Subcutaneous adipose tissue (tissue), 4 donors: ENCODE results near the gene TNFSF13. TPM values are rescaled to one million over a fixed set of nuclear protein-coding genes. Genes with fewer than 3 reads are reported as not detected.

Experiments
- total RNA-seq, 4 donors: library from RNA; depleted of rRNA; stranded (reverse); fragments of >200 nt; gene quantifications; one replicate each; pipeline ENCODE4 v1.1.0, GENCODE V29; 2016
- TF ChIP-seq, protein P1 (sequence below): fragments of 450-650 bp; IDR thresholded peaks from one replicate; pipeline ENCODE4 v1.5.1; 2016; ENCODE audit warnings: low read depth, mild to moderate bottlenecking, control low read depth, antibody characterized with exemption, moderate library complexity

Gene TNFSF13
- total RNA-seq, 4 donors from 2014 or later: 22.8 to 69.5 (median 53.1) TPM

DNA sequence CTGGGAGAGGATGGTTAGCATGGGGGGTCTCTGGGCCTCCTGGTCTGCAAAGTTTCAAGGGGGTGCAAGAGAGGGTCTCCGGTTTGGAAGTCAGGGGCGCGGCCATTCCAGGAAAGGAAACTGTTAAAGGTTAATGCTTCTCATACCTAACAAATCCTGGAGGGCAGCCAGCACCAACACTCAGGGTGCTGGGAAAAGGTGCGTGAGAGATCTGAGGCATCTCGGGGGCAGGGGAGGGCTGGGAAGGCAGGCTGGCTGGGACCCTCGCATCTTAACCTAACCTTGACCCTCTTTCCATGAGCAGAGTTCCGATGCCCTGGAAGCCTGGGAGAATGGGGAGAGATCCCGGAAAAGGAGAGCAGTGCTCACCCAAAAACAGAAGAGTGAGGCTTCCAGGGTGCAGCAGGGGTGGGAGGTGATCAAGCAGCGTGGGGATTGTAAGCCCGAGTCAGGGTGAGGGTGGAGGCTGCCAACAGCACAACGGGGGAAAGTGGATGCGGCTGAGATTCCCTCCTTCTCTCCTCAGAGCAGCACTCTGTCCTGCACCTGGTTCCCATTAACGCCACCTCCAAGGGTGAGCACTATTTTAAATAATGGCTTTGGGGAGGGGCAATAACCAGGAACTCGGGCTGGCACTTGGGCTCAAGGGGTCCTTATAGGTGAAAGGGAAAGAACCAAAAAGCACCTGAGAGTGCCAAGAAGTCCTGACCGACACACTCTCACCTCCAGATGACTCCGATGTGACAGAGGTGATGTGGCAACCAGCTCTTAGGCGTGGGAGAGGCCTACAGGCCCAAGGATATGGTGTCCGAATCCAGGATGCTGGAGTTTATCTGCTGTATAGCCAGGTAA, 996 bp downstream of the TNFSF13 start:
- TF ChIP-seq, protein P1, sequence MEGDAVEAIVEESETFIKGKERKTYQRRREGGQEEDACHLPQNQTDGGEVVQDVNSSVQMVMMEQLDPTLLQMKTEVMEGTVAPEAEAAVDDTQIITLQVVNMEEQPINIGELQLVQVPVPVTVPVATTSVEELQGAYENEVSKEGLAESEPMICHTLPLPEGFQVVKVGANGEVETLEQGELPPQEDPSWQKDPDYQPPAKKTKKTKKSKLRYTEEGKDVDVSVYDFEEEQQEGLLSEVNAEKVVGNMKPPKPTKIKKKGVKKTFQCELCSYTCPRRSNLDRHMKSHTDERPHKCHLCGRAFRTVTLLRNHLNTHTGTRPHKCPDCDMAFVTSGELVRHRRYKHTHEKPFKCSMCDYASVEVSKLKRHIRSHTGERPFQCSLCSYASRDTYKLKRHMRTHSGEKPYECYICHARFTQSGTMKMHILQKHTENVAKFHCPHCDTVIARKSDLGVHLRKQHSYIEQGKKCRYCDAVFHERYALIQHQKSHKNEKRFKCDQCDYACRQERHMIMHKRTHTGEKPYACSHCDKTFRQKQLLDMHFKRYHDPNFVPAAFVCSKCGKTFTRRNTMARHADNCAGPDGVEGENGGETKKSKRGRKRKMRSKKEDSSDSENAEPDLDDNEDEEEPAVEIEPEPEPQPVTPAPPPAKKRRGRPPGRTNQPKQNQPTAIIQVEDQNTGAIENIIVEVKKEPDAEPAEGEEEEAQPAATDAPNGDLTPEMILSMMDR: no peak

DNA sequence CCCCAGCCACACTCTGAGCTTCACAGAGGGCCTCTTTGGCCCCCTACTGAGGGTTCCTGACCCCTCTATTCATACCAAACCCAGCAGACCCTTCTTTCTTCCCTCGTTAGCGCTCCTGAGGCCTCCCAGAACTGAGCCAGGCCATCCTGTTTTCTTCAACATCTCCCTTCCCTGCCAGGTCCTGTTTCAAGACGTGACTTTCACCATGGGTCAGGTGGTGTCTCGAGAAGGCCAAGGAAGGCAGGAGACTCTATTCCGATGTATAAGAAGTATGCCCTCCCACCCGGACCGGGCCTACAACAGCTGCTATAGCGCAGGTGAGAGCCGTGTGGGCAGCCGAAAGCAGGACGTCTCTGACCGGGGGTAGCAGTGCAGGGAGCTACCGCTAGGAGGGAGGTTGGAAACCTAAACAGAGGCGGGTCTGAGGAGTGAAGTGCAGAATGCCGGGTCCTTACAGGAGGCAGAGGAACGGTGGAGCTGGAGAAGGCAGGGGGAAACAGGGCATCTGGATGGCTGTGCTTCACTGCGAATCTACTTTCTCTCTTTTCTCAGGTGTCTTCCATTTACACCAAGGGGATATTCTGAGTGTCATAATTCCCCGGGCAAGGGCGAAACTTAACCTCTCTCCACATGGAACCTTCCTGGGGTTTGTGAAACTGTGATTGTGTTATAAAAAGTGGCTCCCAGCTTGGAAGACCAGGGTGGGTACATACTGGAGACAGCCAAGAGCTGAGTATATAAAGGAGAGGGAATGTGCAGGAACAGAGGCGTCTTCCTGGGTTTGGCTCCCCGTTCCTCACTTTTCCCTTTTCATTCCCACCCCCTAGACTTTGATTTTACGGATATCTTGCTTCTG, 1.9 kb downstream of the TNFSF13 start:
- TF ChIP-seq, protein P1: no peak

DNA sequence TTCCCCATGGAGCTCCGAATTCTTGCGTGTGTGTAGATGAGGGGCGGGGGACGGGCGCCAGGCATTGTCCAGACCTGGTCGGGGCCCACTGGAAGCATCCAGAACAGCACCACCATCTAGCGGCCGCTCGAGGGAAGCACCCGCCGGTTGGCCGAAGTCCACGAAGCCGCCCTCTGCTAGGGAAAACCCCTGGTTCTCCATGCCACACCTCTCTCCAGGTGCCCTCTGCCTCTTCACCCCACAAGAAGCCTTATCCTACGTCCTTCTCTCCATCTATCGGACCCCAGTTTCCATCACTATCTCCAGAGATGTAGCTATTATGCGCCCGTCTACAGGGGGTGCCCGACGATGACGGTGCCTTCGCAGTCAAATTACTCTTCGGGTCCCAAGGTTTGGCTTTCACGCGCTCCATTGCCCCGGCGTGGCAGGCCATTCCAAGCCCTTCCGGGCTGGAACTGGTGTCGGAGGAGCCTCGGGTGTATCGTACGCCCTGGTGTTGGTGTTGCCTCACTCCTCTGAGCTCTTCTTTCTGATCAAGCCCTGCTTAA, 2.6 kb downstream of the TNFSF13 start:
- TF ChIP-seq, protein P1: no peak

DNA sequence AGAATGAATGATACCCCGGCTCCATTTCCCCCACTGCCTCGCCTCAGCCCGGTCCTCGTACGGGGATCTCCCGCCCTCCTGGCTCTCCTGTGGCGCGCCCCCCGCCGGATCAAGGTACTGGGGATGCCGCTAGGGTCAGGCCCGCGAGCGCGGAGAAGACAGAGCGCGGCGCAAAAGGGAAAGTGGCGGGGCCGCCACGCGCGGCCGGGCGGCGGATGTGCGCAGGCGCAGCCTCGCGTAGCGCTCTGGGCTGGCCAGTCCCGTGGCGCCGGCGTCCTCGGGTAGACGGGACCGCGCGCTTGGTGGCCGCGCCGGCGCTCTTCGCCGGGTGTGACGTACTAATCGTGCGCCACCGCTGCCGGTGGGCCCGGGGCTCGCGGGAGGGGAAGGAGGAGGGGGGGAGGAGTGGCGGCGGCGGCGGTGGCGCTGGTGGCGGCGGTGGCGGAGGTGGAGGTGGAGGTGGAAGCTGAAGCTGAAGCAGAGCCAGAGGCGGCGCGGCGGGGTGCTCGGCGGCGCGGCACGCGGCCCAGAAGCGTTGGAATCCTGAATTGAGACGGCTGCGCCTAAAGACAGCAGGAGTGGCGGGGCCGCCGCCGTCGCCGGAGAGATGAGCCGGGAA, 3.1 kb downstream of the TNFSF13 start, which contains the start of gene SENP3:
Gene SENP3, plus strand, starts transcription at position 331 of the 619 bp plus-strand sequence. CDS start 1,158 bp downstream, outside the sequence.
- TF ChIP-seq, protein P1: no peak

DNA sequence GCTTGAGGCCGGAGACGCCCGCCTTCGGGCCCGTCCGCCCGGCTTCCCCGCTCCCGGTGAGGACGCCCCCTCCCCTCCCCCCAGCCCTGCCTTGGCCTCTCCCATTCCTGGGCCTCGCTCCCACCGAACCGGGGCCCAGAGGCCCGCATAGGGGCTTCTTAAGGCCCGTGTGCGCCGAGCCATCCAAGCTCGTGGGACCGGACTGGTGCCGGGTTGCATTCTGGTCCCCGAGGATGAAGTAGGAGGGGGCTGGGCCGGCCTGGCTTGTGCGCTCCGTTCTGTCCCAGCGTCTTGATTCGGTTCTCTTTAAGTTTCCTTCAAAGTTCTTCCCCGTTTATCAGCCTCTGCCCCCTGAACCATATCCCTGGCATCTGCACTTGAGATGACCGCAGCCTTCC, 3.7 kb downstream of the TNFSF13 start:
- TF ChIP-seq, protein P1: no peak

DNA sequence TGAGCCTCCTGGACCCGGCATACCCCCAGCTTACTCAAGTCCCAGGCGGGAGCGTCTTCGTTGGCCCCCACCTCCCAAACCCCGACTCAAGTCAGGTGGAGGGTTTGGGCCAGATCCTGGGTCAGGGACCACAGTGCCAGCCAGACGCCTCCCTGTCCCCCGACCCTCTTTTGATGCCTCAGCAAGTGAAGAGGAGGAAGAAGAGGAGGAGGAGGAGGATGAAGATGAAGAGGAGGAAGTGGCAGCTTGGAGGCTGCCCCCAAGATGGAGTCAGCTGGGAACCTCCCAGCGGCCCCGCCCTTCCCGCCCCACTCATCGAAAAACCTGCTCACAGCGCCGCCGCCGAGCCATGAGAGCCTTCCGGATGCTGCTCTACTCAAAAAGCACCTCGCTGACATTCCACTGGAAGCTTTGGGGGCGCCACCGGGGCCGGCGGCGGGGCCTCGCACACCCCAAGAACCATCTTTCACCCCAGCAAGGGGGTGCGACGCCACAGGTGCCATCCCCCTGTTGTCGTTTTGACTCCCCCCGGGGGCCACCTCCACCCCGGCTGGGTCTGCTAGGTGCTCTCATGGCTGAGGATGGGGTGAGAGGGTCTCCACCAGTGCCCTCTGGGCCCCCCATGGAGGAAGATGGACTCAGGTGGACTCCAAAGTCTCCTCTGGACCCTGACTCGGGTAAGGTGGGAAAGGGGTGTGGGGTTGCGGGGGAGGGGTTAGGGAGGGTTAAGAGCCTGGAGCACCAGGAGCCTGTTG, 4.7 kb downstream of the TNFSF13 start:
- TF ChIP-seq, protein P1: no peak
